Adipocyte (in vitro differentiated cells): Measurements from ENCODE around the gene PRSS57.
"Not testable (repeated sequence)": the region's sequence is repeated elsewhere in the genome, so short reads cannot be mapped to it uniquely, and the experiment has no call there.

ENCODE experiments used
- DNase-seq: peaks from one replicate; pipeline ENCODE4 v3.0.0-alpha.2; 2015; ENCODE audit warnings: low read depth
- H3K27me3 ChIP-seq: replicated peaks from 2 replicates; pipeline ENCODE4 v1.7.0; 2013; ENCODE audit warnings: mild to moderate bottlenecking, low read length, moderate library complexity; ENCODE audit not compliant: control insufficient read depth, insufficient read depth
- H3K36me3 ChIP-seq: 2 replicates; pipeline ENCODE4 v1.7.0; 2013; ENCODE audit warnings: low read length, mild to moderate bottlenecking, moderate library complexity; ENCODE audit not compliant: control insufficient read depth, insufficient read depth, severe bottlenecking
- H3K4me1 ChIP-seq: 2 replicates; pipeline ENCODE4 v1.7.0; 2013; ENCODE audit warnings: mild to moderate bottlenecking, low read length, moderate library complexity; ENCODE audit not compliant: control insufficient read depth, insufficient read depth
- H3K4me3 ChIP-seq: 2 replicates; pipeline ENCODE4 v1.7.0; 2013; ENCODE audit warnings: mild to moderate bottlenecking, low read length, moderate library complexity
- H3K9ac ChIP-seq: 2 replicates; pipeline ENCODE4 v1.7.0; 2013; ENCODE audit warnings: mild to moderate bottlenecking, low read length, moderate library complexity
- H3K9me3 ChIP-seq: 2 replicates; pipeline ENCODE4 v1.7.0; 2013; ENCODE audit warnings: mild to moderate bottlenecking, low read length, moderate library complexity; ENCODE audit not compliant: control insufficient read depth

The PRSS57 gene

GRCh38 chr19:732148-733069 is 37.2 kb upstream of the PRSS57 start:
- H3K36me3 ChIP-seq = peaks cover 38% of the 10 kb centered on the region
- DNase-seq = no peak
- no peak overlapping the region for H3K9ac ChIP-seq
- no peak overlapping the region for H3K4me3 ChIP-seq
- H3K9me3 ChIP-seq = no peaks in the 10 kb centered on the region
- no peaks in the 10 kb centered on the region for H3K27me3 ChIP-seq
- H3K4me1 ChIP-seq = no peaks in the 10 kb centered on the region

GRCh38 chr19:731000-731399 is 35.7 kb upstream of the PRSS57 start:
- no peak for DNase-seq
- Histone ChIP-seq H3K4me1 (no peaks in the 10 kb centered on the region), H3K27me3 (no peaks in the 10 kb centered on the region), H3K36me3 (peaks cover 34% of the 10 kb centered on the region), H3K9me3 (no peaks in the 10 kb centered on the region), H3K4me3 (no peak overlapping the region), H3K9ac (no peak overlapping the region)

- no peaks in the 10 kb centered on the region for H3K4me1 ChIP-seq
- no peaks in the 10 kb centered on the region for H3K9me3 ChIP-seq
- no peak overlapping the region for H3K4me3 ChIP-seq
- peaks cover 34% of the 10 kb centered on the region for H3K36me3 ChIP-seq
- DNase-seq = no peak
- H3K9ac ChIP-seq = no peak overlapping the region
- no peaks in the 10 kb centered on the region for H3K27me3 ChIP-seq
These were observed 34.9 kb upstream of the PRSS57 start for GRCh38 chr19:729965-730668.

- DNase-seq, H3K9me3 ChIP-seq, H3K4me1 ChIP-seq, H3K27me3 ChIP-seq, H3K9ac ChIP-seq, H3K4me3 ChIP-seq: not testable (repeated sequence)
- H3K36me3 ChIP-seq = peaks cover 34% of the 10 kb centered on the region
These were observed 34.3 kb upstream of the PRSS57 start for GRCh38 chr19:729564-729963.

GRCh38 chr19:728011-728410 is 32.8 kb upstream of the PRSS57 start:
- Histone ChIP-seq H3K4me3 (no peak overlapping the region), H3K9ac (no peak overlapping the region), H3K4me1 (no peaks in the 10 kb centered on the region), H3K9me3 (no peaks in the 10 kb centered on the region), H3K27me3 (no peaks in the 10 kb centered on the region), H3K36me3 (peaks cover 31% of the 10 kb centered on the region)
- DNase-seq = no peak

- no peak overlapping the region for H3K9ac ChIP-seq
- H3K9me3 ChIP-seq = no peaks in the 10 kb centered on the region
- H3K36me3 ChIP-seq = peaks cover 26% of the 10 kb centered on the region
- H3K4me1 ChIP-seq = no peaks in the 10 kb centered on the region
- no peak overlapping the region for H3K4me3 ChIP-seq
- no peak for DNase-seq
- H3K27me3 ChIP-seq = no peaks in the 10 kb centered on the region
These were observed 32.0 kb upstream of the PRSS57 start for GRCh38 chr19:726993-727956.

- Histone ChIP-seq H3K9ac (no peak overlapping the region), H3K4me1 (no peaks in the 10 kb centered on the region), H3K4me3 (no peak overlapping the region), H3K36me3 (peaks cover 12% of the 10 kb centered on the region), H3K27me3 (no peaks in the 10 kb centered on the region), H3K9me3 (no peaks in the 10 kb centered on the region)
- no peak for DNase-seq
These were observed 30.3 kb upstream of the PRSS57 start for GRCh38 chr19:725461-726089.

- Histone ChIP-seq H3K4me3 (no peak overlapping the region), H3K27me3 (no peaks in the 10 kb centered on the region), H3K9me3 (no peaks in the 10 kb centered on the region), H3K36me3 (peaks cover 8% of the 10 kb centered on the region), H3K4me1 (peaks cover 9% of the 10 kb centered on the region), H3K9ac (no peak overlapping the region)
- no peak for DNase-seq
These were observed 28.5 kb upstream of the PRSS57 start for GRCh38 chr19:723714-724113.

- no peak overlapping the region for H3K9ac ChIP-seq
- H3K4me3 ChIP-seq = no peak overlapping the region
- peaks cover 8% of the 10 kb centered on the region for H3K36me3 ChIP-seq
- H3K4me1 ChIP-seq = peaks cover 14% of the 10 kb centered on the region
- no peaks in the 10 kb centered on the region for H3K9me3 ChIP-seq
- no peaks in the 10 kb centered on the region for H3K27me3 ChIP-seq
- no peak for DNase-seq
These were observed 28.0 kb upstream of the PRSS57 start for GRCh38 chr19:723247-723646.

- Histone ChIP-seq H3K9ac (no peak overlapping the region), H3K4me3 (no peak overlapping the region), H3K27me3 (no peaks in the 10 kb centered on the region), H3K4me1 (peaks cover 16% of the 10 kb centered on the region), H3K36me3 (peaks cover 5% of the 10 kb centered on the region), H3K9me3 (no peaks in the 10 kb centered on the region)
- DNase-seq = no peak
These were observed 27.4 kb upstream of the PRSS57 start for GRCh38 chr19:722553-723101.
